Vagina (tissue), 2 donors: Measurements from ENCODE around the gene GP1BB. TPM values are rescaled to one million over a fixed set of nuclear protein-coding genes. Genes with fewer than 3 reads are reported as not detected.

Experiments
- DNase-seq, 2 donors: peaks; one replicate each; pipeline ENCODE4 v3.0.0-alpha.2; 2017; ENCODE audit errors: extremely low spot score in 2 of 2
- H3K27ac ChIP-seq: fragments of 200-600 bp; sonication (generic); one replicate; pipeline ENCODE4 v1.5.1; 2019
- H3K27me3 ChIP-seq: fragments of 200-600 bp; sonication (generic); one replicate; pipeline ENCODE4 v1.5.1; 2019
- H3K36me3 ChIP-seq, 2 donors: fragments of 200-600 bp; sonication (generic); one replicate each; pipeline ENCODE4 v1.5.1; 2017 to 2019
- H3K4me1 ChIP-seq: fragments of 200-600 bp; sonication (generic); one replicate; pipeline ENCODE4 v1.5.1; 2019
- H3K4me3 ChIP-seq, 2 donors: fragments of 200-600 bp; sonication (generic); 1 replicate in 1 of 2; 2 replicates in 1 of 2; pipeline ENCODE4 v1.5.1; 2016 to 2019
- H3K9me3 ChIP-seq: fragments of 200-600 bp; sonication (generic); one replicate; pipeline ENCODE4 v1.5.1; 2019
- CTCF ChIP-seq, 3 experiments: fragments of 450-650 bp in 2 of 3; fragments of 200-600 bp in 1 of 3; sonication (generic) in 1 of 3; IDR thresholded peaks; one replicate each; pipeline ENCODE4 v1.5.1; 2017 to 2019; ENCODE audit warnings: antibody characterized with exemption in 3 of 3, mild to moderate bottlenecking in 2 of 3, moderate library complexity in 2 of 3
- POLR2A ChIP-seq, 2 donors: fragments of 450-650 bp; IDR thresholded peaks; one replicate each; pipeline ENCODE4 v1.6.1; 2017; ENCODE audit warnings: antibody characterized with exemption in 2 of 2, mild to moderate bottlenecking in 2 of 2, moderate library complexity in 2 of 2
- POLR2AphosphoS5 ChIP-seq, 2 donors: sonication (generic); formaldehyde crosslinking; IDR thresholded peaks; one replicate each; pipeline ENCODE4 v1.9.0; 2017; ENCODE audit warnings: antibody characterized with exemption in 2 of 2, mild to moderate bottlenecking in 2 of 2, low read depth in 1 of 2; ENCODE audit not compliant: insufficient read depth in 1 of 2
- intact Hi-C: fragments of 100-400 bp; cut with DNase I; formaldehyde crosslinking; loops from one replicate; pipeline ENCODE4 v1.15.1; 2023
- total RNA-seq: library from RNA; depleted of rRNA; stranded (reverse); fragments of >200 nt; gene quantifications from one replicate; pipeline ENCODE4 v1.2.3, GENCODE V29; 2016

The GP1BB gene
- total RNA-seq, 1 donor from 2014 or later = 14.5 TPM

GRCh38 chr22:19757985-19758895 lies 34.9 kb downstream of the GP1BB start:
- DNase-seq = no peak
- TF ChIP-seq CTCF (IDR thresholded peaks at IDR 0.05) (no peak), POLR2AphosphoS5 (IDR thresholded peaks at IDR 0.05; ENCODE audit: insufficient read depth in 1 of 2, low read depth in 1 of 2) (no peak), POLR2A (IDR thresholded peaks at IDR 0.05) (no peak)
- Histone ChIP-seq H3K36me3 (no peaks in the 10 kb centered on the region), H3K27ac (no peak overlapping the region), H3K4me1 (peaks cover 44% of the 10 kb centered on the region), H3K9me3 (no peaks in the 10 kb centered on the region), H3K4me3 (no peak overlapping the region), H3K27me3 (peaks cover 13% of the 10 kb centered on the region)
- intact Hi-C loops = no loop called here

- TF ChIP-seq POLR2AphosphoS5 (IDR thresholded peaks at IDR 0.05; ENCODE audit: insufficient read depth in 1 of 2, low read depth in 1 of 2) (no peak), POLR2A (IDR thresholded peaks at IDR 0.05) (no peak), CTCF (IDR thresholded peaks at IDR 0.05) (no peak)
- DNase-seq = no peak
- peaks cover 44% of the 10 kb centered on the region for H3K4me1 ChIP-seq
- H3K27ac ChIP-seq = no peak overlapping the region
- peaks cover 13% of the 10 kb centered on the region for H3K27me3 ChIP-seq
- peak overlapping the region; percentile 26 to 31 for H3K4me3 ChIP-seq
- no peaks in the 10 kb centered on the region for H3K9me3 ChIP-seq
- intact Hi-C loops = no loop called here
- no peaks in the 10 kb centered on the region for H3K36me3 ChIP-seq
These were observed 35.6 kb downstream of the GP1BB start for GRCh38 chr22:19758896-19759426.

- no peaks in the 10 kb centered on the region for H3K9me3 ChIP-seq
- TF ChIP-seq POLR2A (IDR thresholded peaks at IDR 0.05) = no peak
- TF ChIP-seq CTCF (IDR thresholded peaks at IDR 0.05) = no peak
- TF ChIP-seq POLR2AphosphoS5 (IDR thresholded peaks at IDR 0.05; ENCODE audit: insufficient read depth in 1 of 2, low read depth in 1 of 2) = no peak
- no peak overlapping the region for H3K27ac ChIP-seq
- H3K4me1 ChIP-seq = peaks cover 44% of the 10 kb centered on the region
- H3K36me3 ChIP-seq = no peaks in the 10 kb centered on the region
- DNase-seq = no peak
- peaks cover 13% of the 10 kb centered on the region for H3K27me3 ChIP-seq
- intact Hi-C loops = no loop called here
- H3K4me3 ChIP-seq = peak overlapping the region; percentile 26 to 31
These were observed 36.2 kb downstream of the GP1BB start for GRCh38 chr22:19759427-19760057.

- peaks cover 38% of the 10 kb centered on the region for H3K4me1 ChIP-seq
These were observed 37.0 kb downstream of the GP1BB start, which contains the start of gene TBX1 for GRCh38 chr22:19760058-19760950. TBX1 (plus strand) TSS chr22:19760778; CDS start chr22:19760844, 66 bp downstream.

More at GRCh38 chr22:19760058-19760950, 37.0 kb downstream of the GP1BB start, which contains the start of gene TBX1:
- no peak for DNase-seq
- no peaks in the 10 kb centered on the region for H3K36me3 ChIP-seq
- H3K27me3 ChIP-seq = peaks cover 7% of the 10 kb centered on the region
- H3K9me3 ChIP-seq = no peaks in the 10 kb centered on the region
- H3K27ac ChIP-seq = no peak within 1 kb of the TSS
- TF ChIP-seq CTCF (IDR thresholded peaks at IDR 0.05) = no peak
- TF ChIP-seq POLR2A (IDR thresholded peaks at IDR 0.05) = no peak
- no peak for TF ChIP-seq POLR2AphosphoS5 (IDR thresholded peaks at IDR 0.05; ENCODE audit: insufficient read depth in 1 of 2, low read depth in 1 of 2)
- intact Hi-C loops = no loop called here
- H3K4me3 ChIP-seq = peak within 1 kb of the TSS; percentile 32 to 44
